Measurements from ENCODE around the gene RARRES2.

DNA sequence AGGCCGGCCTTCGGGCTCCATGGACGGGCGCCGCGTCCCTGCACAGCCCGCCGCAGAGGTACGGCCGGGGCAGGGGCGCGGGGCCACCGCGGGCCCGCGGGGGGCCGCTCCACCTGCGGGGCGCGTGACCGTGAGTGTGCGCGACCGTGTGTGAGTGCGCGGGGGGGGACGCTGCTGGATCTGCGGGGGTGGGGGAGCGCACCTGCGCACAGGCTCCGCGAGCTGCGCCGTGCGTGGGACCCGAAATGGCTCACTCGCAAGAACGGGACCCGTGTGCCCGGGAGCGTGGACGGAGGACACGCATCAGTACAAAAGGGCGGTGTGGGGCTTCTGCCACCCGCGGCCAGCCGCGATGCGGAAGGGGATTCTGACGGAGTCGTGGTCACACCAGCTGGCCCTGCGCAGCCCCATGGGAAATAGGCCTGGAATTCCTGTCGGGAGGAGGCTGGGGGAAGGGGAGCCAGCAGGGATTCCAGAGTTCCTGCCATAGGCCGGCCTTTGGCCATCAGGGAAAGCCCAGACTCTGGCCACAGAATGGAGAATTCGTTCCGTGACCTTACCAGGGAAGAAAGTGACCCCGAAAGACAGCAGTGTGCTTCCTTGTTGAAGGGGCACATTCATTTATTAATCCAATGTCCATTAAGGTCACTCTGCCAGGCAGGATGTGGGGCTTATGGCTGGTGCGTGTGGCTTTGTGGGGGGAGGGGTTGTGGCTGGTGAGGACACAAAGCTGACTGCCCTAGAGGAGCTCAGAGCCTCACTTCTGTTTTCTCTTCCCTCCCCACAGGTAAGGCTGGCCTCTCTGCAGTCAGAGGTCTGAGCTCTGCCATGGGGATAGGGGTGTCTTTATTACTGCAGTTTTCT is 27.7 kb upstream of the RARRES2 start:
- TF ChIP-seq HDGF (IDR thresholded peaks at IDR 0.05; ENCODE audit: borderline replicate concordance), result no peak
- TF ChIP-seq, protein P1, sequence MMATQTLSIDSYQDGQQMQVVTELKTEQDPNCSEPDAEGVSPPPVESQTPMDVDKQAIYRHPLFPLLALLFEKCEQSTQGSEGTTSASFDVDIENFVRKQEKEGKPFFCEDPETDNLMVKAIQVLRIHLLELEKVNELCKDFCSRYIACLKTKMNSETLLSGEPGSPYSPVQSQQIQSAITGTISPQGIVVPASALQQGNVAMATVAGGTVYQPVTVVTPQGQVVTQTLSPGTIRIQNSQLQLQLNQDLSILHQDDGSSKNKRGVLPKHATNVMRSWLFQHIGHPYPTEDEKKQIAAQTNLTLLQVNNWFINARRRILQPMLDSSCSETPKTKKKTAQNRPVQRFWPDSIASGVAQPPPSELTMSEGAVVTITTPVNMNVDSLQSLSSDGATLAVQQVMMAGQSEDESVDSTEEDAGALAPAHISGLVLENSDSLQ (IDR thresholded peaks at IDR 0.05), result no peak
- no peak for TF ChIP-seq NFRKB (IDR thresholded peaks at IDR 0.05)
- TF ChIP-seq ARNT (IDR thresholded peaks at IDR 0.05), result no peak
- TF ChIP-seq BHLHE40 (IDR thresholded peaks at IDR 0.05; ENCODE audit: borderline replicate concordance), result no peak
- no peak for TF ChIP-seq SP1 (IDR thresholded peaks at IDR 0.05)
- no peak for TF ChIP-seq FOXA1 (IDR thresholded peaks at IDR 0.05)
- TF ChIP-seq ZNF384 (IDR thresholded peaks at IDR 0.05), result no peak

Data from HEK293T (cell line).